Measurements from ENCODE around the gene TMEM17. TPM values are rescaled to one million over a fixed set of nuclear protein-coding genes. Genes with fewer than 3 reads are reported as not detected.

Gene TMEM17
- total and polyA plus RNA-seq, 2 of the 13 experiments (the other 11 are each of a cell fraction or from before 2014, with no cell fraction given), result 0.22 to 0.50 TPM

GRCh38 chr2:62526531-62527381 lies 20.8 kb upstream of the TMEM17 start (continued):
- TF ChIP-seq, protein P1, sequence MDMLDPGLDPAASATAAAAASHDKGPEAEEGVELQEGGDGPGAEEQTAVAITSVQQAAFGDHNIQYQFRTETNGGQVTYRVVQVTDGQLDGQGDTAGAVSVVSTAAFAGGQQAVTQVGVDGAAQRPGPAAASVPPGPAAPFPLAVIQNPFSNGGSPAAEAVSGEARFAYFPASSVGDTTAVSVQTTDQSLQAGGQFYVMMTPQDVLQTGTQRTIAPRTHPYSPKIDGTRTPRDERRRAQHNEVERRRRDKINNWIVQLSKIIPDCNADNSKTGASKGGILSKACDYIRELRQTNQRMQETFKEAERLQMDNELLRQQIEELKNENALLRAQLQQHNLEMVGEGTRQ (IDR thresholded peaks at IDR 0.05; ENCODE audit: low read depth, low read length), result no peak
- TF ChIP-seq, protein P1 (CRISPR knock-in tag; IDR thresholded peaks at IDR 0.05; ENCODE audit: borderline replicate concordance), result no peak
- TF ChIP-seq EED (CRISPR knock-in tag; IDR thresholded peaks at IDR 0.05) (no peak), SYNCRIP (IDR thresholded peaks at IDR 0.05; ENCODE audit: insufficient read depth, low read depth, low read length) (no peak), MZF1 (CRISPR knock-in tag; IDR thresholded peaks at IDR 0.05; ENCODE audit: borderline replicate concordance) (no peak), PPARG (CRISPR knock-in tag; conservative IDR thresholded peaks at IDR 0.05) (peak; percentile 85), ZNF446 (CRISPR knock-in tag; IDR thresholded peaks at IDR 0.05) (no peak), FOXK2 (IDR thresholded peaks at IDR 0.05) (peak; percentile 55; the same call in 1 of the 2 replicates), REPIN1 (CRISPR knock-in tag; IDR thresholded peaks at IDR 0.05; ENCODE audit: borderline replicate concordance, low read depth) (peak; percentile 91), SP4 (CRISPR knock-in tag; IDR thresholded peaks at IDR 0.05) (no peak), ZNF121 (CRISPR knock-in tag; IDR thresholded peaks at IDR 0.05) (peak; percentile 100), CBFB (CRISPR knock-in tag; IDR thresholded peaks at IDR 0.05) (0 out of 2 replicates have a peak, but pooled peaks have one; percentile 46), GABPB1 (CRISPR knock-in tag; IDR thresholded peaks at IDR 0.05) (peak; percentile 58), SIX4 (CRISPR knock-in tag; IDR thresholded peaks at IDR 0.05) (peak; percentile 94), GATAD2A (CRISPR knock-in tag; IDR thresholded peaks at IDR 0.05) (peak; percentile 99), GATAD1 (CRISPR knock-in tag; IDR thresholded peaks at IDR 0.05) (peak; percentile 81), CREB1 (IDR thresholded peaks at IDR 0.05) (peak; percentile 48; the same call in 1 of the 2 replicates), CREB1 (CRISPR knock-in tag; IDR thresholded peaks at IDR 0.05) (peak; percentile 60; the same call in 1 of the 2 replicates)
- TF ChIP-seq, protein P2, sequence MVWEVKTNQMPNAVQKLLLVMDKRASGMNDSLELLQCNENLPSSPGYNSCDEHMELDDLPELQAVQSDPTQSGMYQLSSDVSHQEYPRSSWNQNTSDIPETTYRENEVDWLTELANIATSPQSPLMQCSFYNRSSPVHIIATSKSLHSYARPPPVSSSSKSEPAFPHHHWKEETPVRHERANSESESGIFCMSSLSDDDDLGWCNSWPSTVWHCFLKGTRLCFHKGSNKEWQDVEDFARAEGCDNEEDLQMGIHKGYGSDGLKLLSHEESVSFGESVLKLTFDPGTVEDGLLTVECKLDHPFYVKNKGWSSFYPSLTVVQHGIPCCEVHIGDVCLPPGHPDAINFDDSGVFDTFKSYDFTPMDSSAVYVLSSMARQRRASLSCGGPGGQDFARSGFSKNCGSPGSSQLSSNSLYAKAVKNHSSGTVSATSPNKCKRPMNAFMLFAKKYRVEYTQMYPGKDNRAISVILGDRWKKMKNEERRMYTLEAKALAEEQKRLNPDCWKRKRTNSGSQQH (CRISPR knock-in tag; IDR thresholded peaks at IDR 0.05; ENCODE audit: low read depth), result peak; percentile 70
- TF ChIP-seq, protein P3, sequence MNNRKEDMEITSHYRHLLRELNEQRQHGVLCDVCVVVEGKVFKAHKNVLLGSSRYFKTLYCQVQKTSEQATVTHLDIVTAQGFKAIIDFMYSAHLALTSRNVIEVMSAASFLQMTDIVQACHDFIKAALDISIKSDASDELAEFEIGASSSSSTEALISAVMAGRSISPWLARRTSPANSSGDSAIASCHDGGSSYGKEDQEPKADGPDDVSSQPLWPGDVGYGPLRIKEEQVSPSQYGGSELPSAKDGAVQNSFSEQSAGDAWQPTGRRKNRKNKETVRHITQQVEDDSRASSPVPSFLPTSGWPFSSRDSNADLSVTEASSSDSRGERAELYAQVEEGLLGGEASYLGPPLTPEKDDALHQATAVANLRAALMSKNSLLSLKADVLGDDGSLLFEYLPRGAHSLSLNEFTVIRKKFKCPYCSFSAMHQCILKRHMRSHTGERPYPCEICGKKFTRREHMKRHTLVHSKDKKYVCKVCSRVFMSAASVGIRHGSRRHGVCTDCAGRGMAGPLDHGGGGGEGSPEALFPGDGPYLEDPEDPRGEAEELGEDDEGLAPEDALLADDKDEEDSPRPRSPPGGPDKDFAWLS (CRISPR knock-in tag; IDR thresholded peaks at IDR 0.05; ENCODE audit: borderline replicate concordance), result 0 out of 2 replicates have a peak, but pooled peaks have one; percentile 61
